IMR-90 (cell line): ENCODE data around the gene IFT25. TPM values are rescaled to one million over a fixed set of nuclear protein-coding genes. Genes with fewer than 3 reads are reported as not detected.
"Not testable (repeated sequence)": the region's sequence is repeated elsewhere in the genome, so short reads cannot be mapped to it uniquely, and the experiment has no call there.

ENCODE experiments used
- ATAC-seq: fragments of 200-7000 bp; cut with Tn5 transposase; 2 replicates; pipeline ENCODE4 v1.9.1; 2020; ENCODE audit warnings: low read depth, mild to moderate bottlenecking, moderate library complexity
- BruUV-seq: library from RNA; stranded (reverse); fragments of 400-500 nt; replicated peaks from 2 replicates; lab custom pipeline; 2021; lab: Mats Ljungman, UMichigan
- CTCF ChIA-PET: fragments of 300-600 bp; formaldehyde crosslinking; extraction: SDS; loops from one replicate; lab custom pipeline; 2021; ENCODE audit warnings: antibody characterized with exemption; lab: Yijun Ruan, JAX
- POLR2A ChIA-PET: fragments of 300-600 bp; sonication (Branson Sonifier 250); formaldehyde crosslinking; loops from one replicate; lab custom pipeline; 2022; ENCODE audit warnings: antibody characterized with exemption; ENCODE audit not compliant: unreplicated experiment; lab: Charles Lee
- DNase-seq: peaks from one replicate; pipeline ENCODE4 v3.0.0; 2013
- H2AFZ ChIP-seq: replicated peaks from 2 replicates; pipeline ENCODE3; 2013; ENCODE audit warnings: low read length, mild to moderate bottlenecking; ENCODE audit not compliant: poor library complexity
- H2AK5ac ChIP-seq: 2 replicates; pipeline ENCODE4 v1.6.1; 2013; ENCODE audit warnings: low read depth, low read length, inconsistent platforms
- H2AK9ac ChIP-seq: replicated peaks from 2 replicates; pipeline ENCODE3; 2013; ENCODE audit warnings: mild to moderate bottlenecking, low read depth, low read length, moderate library complexity; ENCODE audit not compliant: poor library complexity
- H2BK120ac ChIP-seq: 2 replicates; pipeline ENCODE4 v1.6.1; 2013; ENCODE audit warnings: low read depth, low read length, inconsistent platforms
- H2BK15ac ChIP-seq: 3 replicates; pipeline ENCODE4 v1.6.1; 2013; ENCODE audit warnings: low read depth, low read length, inconsistent platforms
- H2BK20ac ChIP-seq: 2 replicates; pipeline ENCODE4 v1.6.1; 2013; ENCODE audit warnings: low read depth, mild to moderate bottlenecking, inconsistent platforms, low read length, moderate library complexity
- H2BK5ac ChIP-seq: 2 replicates; pipeline ENCODE4 v1.6.1; 2013; ENCODE audit warnings: mild to moderate bottlenecking, low read depth, low read length, inconsistent platforms; ENCODE audit not compliant: poor library complexity, severe bottlenecking
- H3K14ac ChIP-seq: replicated peaks from 2 replicates; pipeline ENCODE4 v1.6.1; 2013; ENCODE audit warnings: low read depth, low read length, inconsistent platforms
- H3K18ac ChIP-seq: 2 replicates; pipeline ENCODE4 v1.6.1; 2013; ENCODE audit warnings: low read depth, low read length, control low read depth
- H3K23ac ChIP-seq: 2 replicates; pipeline ENCODE4 v1.6.1; 2013; ENCODE audit warnings: low read depth, low read length, inconsistent platforms
- H3K27ac ChIP-seq: 2 replicates; pipeline ENCODE4 v1.5.1; 2013; ENCODE audit warnings: mild to moderate bottlenecking, control low read depth, low read length; ENCODE audit not compliant: insufficient read depth
- H3K27me3 ChIP-seq: 2 replicates; pipeline ENCODE4 v1.6.1; 2013; ENCODE audit warnings: low read length; ENCODE audit not compliant: control insufficient read depth, insufficient read depth
- H3K36me3 ChIP-seq: 2 replicates; pipeline ENCODE4 v1.6.1; 2013; ENCODE audit warnings: low read length, mixed read lengths; ENCODE audit not compliant: control insufficient read depth, insufficient read depth
- H3K4ac ChIP-seq: 2 replicates; pipeline ENCODE4 v1.6.1; 2013; ENCODE audit warnings: low read depth, low read length, inconsistent platforms
- H3K4me1 ChIP-seq: 2 replicates; pipeline ENCODE4 v1.6.1; 2013; ENCODE audit warnings: low read length, mixed read lengths; ENCODE audit not compliant: control insufficient read depth, insufficient read depth
- H3K4me2 ChIP-seq: 2 replicates; pipeline ENCODE4 v1.6.1; 2013; ENCODE audit warnings: low read depth, mild to moderate bottlenecking, control low read depth, low read length, moderate library complexity
- H3K4me3 ChIP-seq: 2 replicates; pipeline ENCODE4 v1.5.1; 2013; ENCODE audit warnings: low read depth, mild to moderate bottlenecking, control low read depth, low read length, moderate library complexity; ENCODE audit not compliant: insufficient read depth
- H3K56ac ChIP-seq: 2 replicates; pipeline ENCODE4 v1.6.1; 2013; ENCODE audit warnings: low read length, inconsistent platforms; ENCODE audit not compliant: insufficient read depth; ENCODE audit errors: extremely low read depth
- H3K79me1 ChIP-seq, 2 experiments: 2 replicates each; pipeline ENCODE4 v1.6.1; 2013; ENCODE audit warnings: low read length in 2 of 2, inconsistent platforms in 1 of 2, low read depth in 1 of 2
- H3K9ac ChIP-seq: 2 replicates; pipeline ENCODE4 v1.6.1; 2013; ENCODE audit warnings: low read depth, low read length, control low read depth
- H3K9me1 ChIP-seq: 2 replicates; pipeline ENCODE4 v1.6.1; 2013; ENCODE audit warnings: low read length, inconsistent platforms; ENCODE audit not compliant: insufficient read depth
- H3K9me3 ChIP-seq: 2 replicates; pipeline ENCODE4 v1.6.1; 2013; ENCODE audit warnings: low read length; ENCODE audit not compliant: control insufficient read depth, insufficient read depth
- H4K20me1 ChIP-seq: 2 replicates; pipeline ENCODE4 v1.6.1; 2013; ENCODE audit warnings: low read length, inconsistent platforms; ENCODE audit not compliant: insufficient read depth
- H4K5ac ChIP-seq: 2 replicates; pipeline ENCODE4 v1.6.1; 2013; ENCODE audit warnings: mild to moderate bottlenecking, low read depth, low read length, control low read depth
- H4K8ac ChIP-seq, 2 experiments: 2 replicates each; pipeline ENCODE4 v1.6.1; 2013; ENCODE audit warnings: low read depth in 2 of 2, low read length in 2 of 2, control low read depth in 1 of 2, inconsistent platforms in 1 of 2
- H4K91ac ChIP-seq: 2 replicates; pipeline ENCODE4 v1.6.1; 2013; ENCODE audit warnings: low read depth, low read length, inconsistent platforms; ENCODE audit not compliant: insufficient read depth
- CTCF ChIP-seq: conservative IDR thresholded peaks from 2 replicates; pipeline ENCODE4 v1.5.1; 2012; ENCODE audit warnings: mild to moderate bottlenecking, low read depth, low read length, improper control_type of control experiment
- MXI1 ChIP-seq: IDR thresholded peaks from 2 replicates; pipeline ENCODE4 v1.6.1; 2012; ENCODE audit warnings: low read depth, mild to moderate bottlenecking, low read length, moderate library complexity, borderline replicate concordance
- POLR2A ChIP-seq: IDR thresholded peaks from 2 replicates; pipeline ENCODE4 v1.6.1; 2012; ENCODE audit warnings: mild to moderate bottlenecking, low read depth, low read length
- RAD21 ChIP-seq: IDR thresholded peaks from 2 replicates; pipeline ENCODE4 v1.6.1; 2012; ENCODE audit warnings: low read length, improper control_type of control experiment
- SMC3 ChIP-seq: fragments of 150-350 bp; IDR thresholded peaks from 2 replicates; pipeline ENCODE4 v1.6.1; 2016; ENCODE audit warnings: low read depth, mild to moderate bottlenecking, antibody characterized with exemption, low read length, moderate library complexity
- WGBS, 2 experiments: methylation state at CpG; one replicate each; pipeline versions ENCODE4 v1.1.5 to v1.1.7; 2013; ENCODE audit warnings: missing lambda C conversion rate in 2 of 2; ENCODE audit not compliant: insufficient read length in 1 of 2; ENCODE audit errors: extremely low coverage in 2 of 2; 5-methylcytosine and 5-hydroxymethylcytosine counted together
- dilution Hi-C: fragments of 300-500 bp; cut with HindIII; formaldehyde crosslinking; loops from one replicate; pipeline ENCODE4 v1.14.3; 2018; ENCODE audit warnings: low sequenced_read_pairs; ENCODE audit not compliant: unreplicated experiment
- in situ Hi-C: fragments of 300-500 bp; cut with MboI; formaldehyde crosslinking; loops from 3 replicates; pipeline ENCODE4 v1.14.3; 2019; ENCODE audit warnings: low sequenced_read_pairs, inconsistent platforms, mixed read lengths
- intact Hi-C: fragments of 100-400 bp; cut with micrococcal nuclease; formaldehyde crosslinking; loops from 2 replicates; pipeline ENCODE4 v1.10.0; 2022
- polyA plus RNA-seq, 3 experiments: library from polyadenylated mRNA; depleted of rRNA; stranded (reverse); fragments of >200 nt; gene quantifications; 2 replicates each; pipeline ENCODE4 v1.2.3, GENCODE V29; 2012; ENCODE audit warnings: low replicate concordance in 1 of 3
- total RNA-seq: library from RNA; depleted of rRNA; stranded (reverse); fragments of >200 nt; gene quantifications from 2 replicates; pipeline ENCODE4 v1.2.3, GENCODE V29; 2012

The IFT25 gene
- total and polyA plus RNA-seq, 2 of the 4 experiments (the other 2 are of a cell fraction): 9.1 to 38.0 TPM

GRCh38 chr1:53878492-53879105, 66.9 kb downstream of the IFT25 start:
- ATAC-seq (peak; percentile 65), DNase-seq (peak; percentile 69)
- Histone ChIP-seq H3K27ac (no peak overlapping the region), H4K20me1 (no peaks in the 10 kb centered on the region), H4K5ac (no peak overlapping the region), H3K36me3 (peaks cover 19% of the 10 kb centered on the region), H3K27me3 (no peaks in the 10 kb centered on the region), H4K8ac (no peak overlapping the region), H3K14ac (no peak overlapping the region), H3K18ac (no peak overlapping the region), H3K79me1 (no peaks in the 10 kb centered on the region; a peak in 1 of 4 replicates), H2BK120ac (no peak overlapping the region), H3K56ac (no peak overlapping the region), H3K9ac (no peak overlapping the region), H3K4me3 (no peak overlapping the region), H3K4me1 (no peaks in the 10 kb centered on the region), H2BK15ac (no peak overlapping the region), H3K4me2 (no peak overlapping the region), H2BK20ac (no peak overlapping the region), H2AK9ac (no peak overlapping the region), H2AFZ (no peak overlapping the region), H2AK5ac (no peak overlapping the region), H3K9me1 (no peaks in the 10 kb centered on the region), H3K23ac (no peak overlapping the region), H3K9me3 (0 out of 2 replicates have a peak, but pooled peaks cover 1% of the 10 kb centered on the region), H3K4ac (no peak overlapping the region), H4K91ac (no peak overlapping the region), H2BK5ac (no peak overlapping the region)
- BruUV-seq: no TSS peak
- ChIA-PET CTCF (interaction anchor here (0.6 to 2.8 kb wide), 12 partner anchors 8 to 757 kb away, joined by 3 to 12 read pairs (median 3); partner anchors contain the start of genes IFT25 and LRRC42), POLR2A (no interaction called here)
- dilution Hi-C loops: no loop called here
- intact Hi-C loops: loop anchor here (1.0 to 5.0 kb wide), 3 partner anchors 71 to 609 kb away; partner anchors contain the start of genes TCEANC2 and TMEM59
- TF ChIP-seq RAD21 (peak; percentile 72), POLR2A (no peak), MXI1 (no peak), CTCF (peak; percentile 67), SMC3 (peak; percentile 86)
- WGBS, 2 experiments: no CpG with 5 or more reads among the region's 5 CpGs
- in situ Hi-C loops: no loop called here

- H4K8ac ChIP-seq, H3K27me3 ChIP-seq, H2BK20ac ChIP-seq, dilution Hi-C loops, H3K56ac ChIP-seq, H3K9me3 ChIP-seq, H2AFZ ChIP-seq, H3K4ac ChIP-seq, ATAC-seq, H2AK5ac ChIP-seq, H3K18ac ChIP-seq, DNase-seq, H3K27ac ChIP-seq, H3K4me2 ChIP-seq, H4K5ac ChIP-seq, H3K79me1 ChIP-seq, POLR2A ChIA-PET, H3K14ac ChIP-seq, H3K4me3 ChIP-seq, H4K91ac ChIP-seq, H3K23ac ChIP-seq, H3K9me1 ChIP-seq, H4K20me1 ChIP-seq, H3K9ac ChIP-seq, CTCF ChIA-PET, in situ Hi-C loops, H2BK15ac ChIP-seq, H2AK9ac ChIP-seq, H2BK120ac ChIP-seq, H2BK5ac ChIP-seq, H3K4me1 ChIP-seq, BruUV-seq: not testable (repeated sequence)
- 84% methylated on average over 2 of the region's 2 CpGs; no CpG with 5 or more reads in 1 of the 2 experiments for WGBS, 2 experiments
- intact Hi-C loops: loop anchor here (5.0 kb wide), 2 partner anchors 177 to 612 kb away; partner anchors contain the start of genes TCEANC2 and TMEM59
- peaks cover 18% of the 10 kb centered on the region for H3K36me3 ChIP-seq
Observed at GRCh38 chr1:53875150-53875549, 70.3 kb downstream of the IFT25 start.
